IPS-20b (cell line): ENCODE measurements around the gene MYRFL.

Source experiments
- H3K27ac ChIP-seq: one replicate; pipeline ENCODE4 v1.5.1; 2013; ENCODE audit warnings: low read length
- H3K27me3 ChIP-seq: 2 replicates; pipeline ENCODE4 v1.6.1; 2013; ENCODE audit warnings: mild to moderate bottlenecking, low read length, inconsistent platforms; ENCODE audit not compliant: insufficient read depth
- H3K36me3 ChIP-seq: 2 replicates; pipeline ENCODE4 v1.6.1; 2013; ENCODE audit warnings: low read depth, mild to moderate bottlenecking, inconsistent platforms, low read length, moderate library complexity; ENCODE audit not compliant: insufficient read depth
- H3K4me1 ChIP-seq: 2 replicates; pipeline ENCODE4 v1.6.1; 2013; ENCODE audit warnings: mild to moderate bottlenecking, control low read depth, inconsistent platforms, low read length, moderate library complexity; ENCODE audit not compliant: insufficient read depth
- H3K4me3 ChIP-seq: 2 replicates; pipeline ENCODE4 v1.5.1; 2013; ENCODE audit warnings: mild to moderate bottlenecking, low read length, inconsistent platforms
- H3K9ac ChIP-seq: 2 replicates; pipeline ENCODE4 v1.6.1; 2013; ENCODE audit warnings: low read depth, mild to moderate bottlenecking, inconsistent platforms, low read length, moderate library complexity
- H3K9me3 ChIP-seq: 2 replicates; pipeline ENCODE4 v1.6.1; 2013; ENCODE audit warnings: mild to moderate bottlenecking, low read depth, low read length, inconsistent platforms; ENCODE audit not compliant: insufficient read depth

Gene MYRFL

DNA sequence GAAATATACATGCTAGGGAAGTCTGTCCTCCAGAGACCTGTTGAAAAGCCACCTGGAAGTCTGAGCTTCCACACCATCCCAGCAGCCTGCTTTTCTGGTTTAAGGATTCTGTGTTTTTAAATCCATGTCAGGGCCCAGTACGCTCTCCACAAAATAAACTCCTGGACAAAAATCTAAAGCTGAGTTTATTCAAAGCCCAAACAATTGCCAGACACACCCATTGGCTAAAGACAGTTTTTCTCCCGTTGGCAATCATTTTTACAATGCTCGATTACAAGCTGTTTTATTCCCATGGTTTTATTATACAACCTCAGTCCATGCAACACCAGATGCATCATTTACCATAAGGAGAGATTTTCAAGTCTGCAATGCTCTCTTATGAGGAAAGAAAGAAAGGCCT is 94.5 kb downstream of the MYRFL start:
- Histone ChIP-seq H3K9ac (no peak overlapping the region), H3K36me3 (no peaks in the 10 kb centered on the region), H3K9me3 (0 out of 2 replicates have a peak, but pooled peaks cover 3% of the 10 kb centered on the region), H3K27me3 (no peaks in the 10 kb centered on the region), H3K27ac (no peak overlapping the region), H3K4me1 (no peaks in the 10 kb centered on the region), H3K4me3 (no peak overlapping the region)

DNA sequence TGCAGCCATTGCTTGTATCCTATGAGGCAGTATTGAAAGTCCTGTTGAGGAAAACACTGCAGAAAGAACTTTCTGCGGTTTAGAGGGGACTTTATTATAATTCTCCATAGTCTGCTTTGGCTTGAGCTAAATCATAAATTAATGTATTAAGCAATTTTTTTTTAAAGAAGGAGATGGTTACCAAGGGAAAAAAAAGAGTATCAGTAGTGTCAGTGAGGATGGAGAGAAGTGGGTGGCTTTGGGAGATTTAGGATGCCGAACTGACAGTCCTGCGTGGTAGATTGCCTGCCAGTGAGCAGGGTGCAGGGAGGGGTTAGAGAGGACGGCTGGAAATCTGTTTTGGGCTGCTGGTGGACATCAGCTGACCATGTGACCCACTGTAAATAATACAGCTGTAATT is 96.8 kb downstream of the MYRFL start:
- Histone ChIP-seq H3K36me3 (no peaks in the 10 kb centered on the region), H3K9me3 (0 out of 2 replicates have a peak, but pooled peaks cover 3% of the 10 kb centered on the region), H3K27me3 (no peaks in the 10 kb centered on the region), H3K4me3 (no peak overlapping the region), H3K9ac (no peak overlapping the region), H3K4me1 (no peaks in the 10 kb centered on the region), H3K27ac (no peak overlapping the region)

DNA sequence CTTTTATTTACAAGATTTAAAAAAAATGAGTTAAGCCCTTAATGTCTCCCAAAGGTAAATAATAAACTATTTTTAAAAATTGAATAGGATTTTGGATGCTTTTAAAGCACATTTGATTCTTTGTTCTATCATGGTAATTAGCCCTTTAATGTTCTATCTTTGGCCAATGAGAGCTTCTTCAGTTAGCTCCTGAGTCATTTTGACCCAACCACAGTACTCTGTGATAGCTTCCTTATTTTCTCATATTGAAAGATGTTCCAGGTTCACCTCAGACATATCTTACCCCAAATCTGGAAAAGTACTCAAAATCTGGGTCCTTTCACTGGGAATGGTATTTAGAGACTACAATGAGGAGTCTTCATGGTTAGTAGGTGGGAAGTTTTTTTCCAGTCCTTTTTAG is 98.0 kb downstream of the MYRFL start:
- Histone ChIP-seq H3K27me3 (no peaks in the 10 kb centered on the region), H3K9ac (no peak overlapping the region), H3K4me3 (no peak overlapping the region), H3K27ac (no peak overlapping the region), H3K36me3 (no peaks in the 10 kb centered on the region), H3K9me3 (0 out of 2 replicates have a peak, but pooled peaks cover 3% of the 10 kb centered on the region), H3K4me1 (no peaks in the 10 kb centered on the region; the same call in 1 of the 2 replicates)

DNA sequence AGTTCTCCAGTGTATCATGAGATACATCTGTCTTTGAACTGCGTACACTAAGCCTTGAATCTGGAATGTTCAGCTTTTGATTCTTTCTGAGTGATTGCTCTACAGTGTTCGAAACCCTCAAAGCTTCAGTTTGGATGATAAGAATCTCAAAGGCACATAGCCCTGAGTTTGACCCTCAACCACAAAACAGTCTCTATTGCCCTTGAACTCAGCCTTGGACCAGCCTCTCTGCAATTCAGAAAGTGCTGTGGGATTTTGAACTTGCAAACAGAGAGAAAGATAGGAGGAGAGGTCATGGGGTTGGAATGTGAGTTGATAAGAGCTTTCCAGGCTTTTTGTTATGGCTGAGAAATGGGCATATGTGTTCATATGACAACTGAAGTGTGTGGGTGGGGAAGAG is 100.3 kb downstream of the MYRFL start:
- Histone ChIP-seq H3K9me3 (no peaks in the 10 kb centered on the region), H3K36me3 (no peaks in the 10 kb centered on the region), H3K4me3 (no peak overlapping the region), H3K27ac (no peak overlapping the region), H3K27me3 (no peaks in the 10 kb centered on the region), H3K9ac (no peak overlapping the region), H3K4me1 (no peaks in the 10 kb centered on the region; the same call in 1 of the 2 replicates)

DNA sequence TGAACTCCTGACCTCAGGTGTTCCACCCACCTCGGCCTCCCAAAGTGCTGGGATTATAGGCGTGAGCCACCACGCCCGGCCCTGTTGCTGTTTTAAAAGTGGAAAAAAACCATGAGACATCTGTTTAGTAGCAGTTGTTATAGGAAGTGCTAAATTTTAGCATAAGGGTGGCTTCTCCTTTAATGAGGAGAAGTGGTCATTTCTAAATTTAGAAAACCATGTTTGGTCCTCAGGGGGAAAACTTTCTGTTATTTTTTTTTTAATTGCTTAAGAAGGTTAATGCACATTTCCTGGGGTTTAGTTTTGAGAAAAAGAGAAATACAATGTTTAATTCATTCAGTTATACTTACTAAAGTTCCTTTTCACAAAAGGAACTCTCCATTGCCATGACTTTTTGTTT is 102.1 kb downstream of the MYRFL start:
- H3K9me3 ChIP-seq, result no peaks in the 10 kb centered on the region
- no peaks in the 10 kb centered on the region for H3K36me3 ChIP-seq
- H3K27ac ChIP-seq, result no peak overlapping the region
- no peak overlapping the region for H3K4me3 ChIP-seq
- H3K9ac ChIP-seq, result no peak overlapping the region
- H3K27me3 ChIP-seq, result no peaks in the 10 kb centered on the region
- peaks cover 12% of the 10 kb centered on the region; the same call in 1 of the 2 replicates for H3K4me1 ChIP-seq

DNA sequence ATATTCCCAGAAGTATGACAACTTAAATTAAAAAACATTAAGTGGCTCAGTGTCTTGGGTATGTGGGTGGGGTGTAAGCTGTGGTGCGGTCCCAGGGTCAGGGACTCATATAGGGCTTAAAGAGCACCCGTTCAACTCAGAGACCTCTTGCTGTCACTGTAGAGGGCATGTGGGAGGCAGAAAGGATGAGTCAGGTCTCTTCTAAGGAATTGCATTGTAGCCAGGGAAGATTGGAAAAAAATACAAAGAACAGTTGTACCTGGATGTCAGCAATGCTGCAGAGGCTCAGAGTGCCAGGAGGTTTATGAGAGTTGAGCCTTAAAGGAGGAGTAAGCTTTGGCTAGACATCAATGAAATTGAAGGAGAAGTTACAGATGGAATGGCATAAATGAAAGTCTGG is 104.1 kb downstream of the MYRFL start:
- H3K4me1 ChIP-seq, result peaks cover 30% of the 10 kb centered on the region
- H3K9ac ChIP-seq, result no peak overlapping the region
- no peak overlapping the region for H3K27ac ChIP-seq
- no peaks in the 10 kb centered on the region for H3K36me3 ChIP-seq
- H3K4me3 ChIP-seq, result no peak overlapping the region
- no peaks in the 10 kb centered on the region for H3K27me3 ChIP-seq
- no peaks in the 10 kb centered on the region for H3K9me3 ChIP-seq

DNA sequence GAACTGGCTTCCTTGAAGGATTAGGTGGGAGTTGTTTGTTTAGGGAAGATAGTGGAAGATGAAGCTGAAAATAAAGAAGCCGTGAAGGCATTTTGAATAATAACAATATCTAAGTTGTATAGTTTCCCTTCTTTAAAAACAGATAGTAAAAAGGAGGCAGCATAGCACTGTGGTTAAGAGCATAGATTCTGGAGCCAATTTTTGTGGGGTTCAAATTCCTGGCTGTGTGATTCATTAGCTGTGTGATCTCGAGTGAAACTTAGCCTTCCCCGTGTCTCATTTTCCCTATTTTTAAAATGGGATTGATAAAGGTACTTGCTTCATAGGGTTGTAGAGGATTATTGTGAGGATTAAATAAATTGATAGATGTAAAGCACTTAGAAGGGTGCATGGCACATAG is 104.5 kb downstream of the MYRFL start:
- Histone ChIP-seq H3K9ac (no peak overlapping the region), H3K9me3 (no peaks in the 10 kb centered on the region), H3K27me3 (no peaks in the 10 kb centered on the region), H3K36me3 (no peaks in the 10 kb centered on the region), H3K4me3 (no peak overlapping the region), H3K4me1 (peaks cover 33% of the 10 kb centered on the region), H3K27ac (no peak overlapping the region)

DNA sequence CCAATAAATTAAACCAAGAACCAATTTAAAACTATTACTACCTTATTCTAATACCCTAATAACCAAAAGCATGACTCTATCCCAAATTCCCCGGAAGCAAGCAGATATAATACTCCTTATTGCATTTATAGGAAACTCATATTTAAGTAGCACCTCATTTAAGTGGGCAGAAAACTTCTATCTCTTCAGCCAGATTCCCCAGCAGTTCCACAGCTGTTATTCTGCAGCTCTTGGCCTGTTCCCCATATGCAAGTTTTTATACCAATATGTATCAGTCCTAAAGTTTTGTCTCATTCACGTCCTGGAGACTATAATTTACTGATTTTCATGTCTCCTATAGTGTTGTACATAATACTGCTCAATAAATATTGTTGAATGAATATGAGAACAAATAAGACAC is 106.5 kb downstream of the MYRFL start:
- Histone ChIP-seq H3K27me3 (no peaks in the 10 kb centered on the region), H3K9me3 (no peaks in the 10 kb centered on the region), H3K27ac (no peak overlapping the region), H3K9ac (no peak overlapping the region), H3K4me1 (peaks cover 44% of the 10 kb centered on the region), H3K4me3 (no peak overlapping the region), H3K36me3 (no peaks in the 10 kb centered on the region)

DNA sequence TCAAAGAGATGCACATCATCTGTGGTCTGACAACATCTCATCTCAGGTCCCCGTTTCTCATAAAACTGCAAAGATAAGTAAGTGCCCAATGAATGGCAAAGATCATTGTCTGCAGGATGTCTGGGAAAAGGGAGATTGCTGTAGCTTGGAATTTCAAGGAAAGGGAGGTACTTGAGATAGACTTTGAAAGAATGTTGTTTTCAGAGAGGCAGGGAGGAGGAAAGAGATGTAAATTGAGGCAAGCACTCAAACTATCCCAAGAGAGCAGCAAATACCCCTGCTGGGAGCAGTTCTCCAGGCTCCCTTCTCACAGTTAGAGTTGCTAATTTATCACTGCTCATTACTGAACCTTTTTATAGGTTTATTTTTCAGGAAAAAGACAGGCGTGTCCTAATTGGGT is 107.1 kb downstream of the MYRFL start:
- peak overlapping the region; percentile 52; the same call in 1 of the 2 replicates for H3K9ac ChIP-seq
- no peaks in the 10 kb centered on the region for H3K27me3 ChIP-seq
- peak overlapping the region; percentile 66 for H3K27ac ChIP-seq
- no peaks in the 10 kb centered on the region for H3K9me3 ChIP-seq
- H3K4me1 ChIP-seq, result peaks cover 47% of the 10 kb centered on the region
- H3K4me3 ChIP-seq, result peak overlapping the region; percentile 9; the same call in 1 of the 2 replicates
- H3K36me3 ChIP-seq, result no peaks in the 10 kb centered on the region

DNA sequence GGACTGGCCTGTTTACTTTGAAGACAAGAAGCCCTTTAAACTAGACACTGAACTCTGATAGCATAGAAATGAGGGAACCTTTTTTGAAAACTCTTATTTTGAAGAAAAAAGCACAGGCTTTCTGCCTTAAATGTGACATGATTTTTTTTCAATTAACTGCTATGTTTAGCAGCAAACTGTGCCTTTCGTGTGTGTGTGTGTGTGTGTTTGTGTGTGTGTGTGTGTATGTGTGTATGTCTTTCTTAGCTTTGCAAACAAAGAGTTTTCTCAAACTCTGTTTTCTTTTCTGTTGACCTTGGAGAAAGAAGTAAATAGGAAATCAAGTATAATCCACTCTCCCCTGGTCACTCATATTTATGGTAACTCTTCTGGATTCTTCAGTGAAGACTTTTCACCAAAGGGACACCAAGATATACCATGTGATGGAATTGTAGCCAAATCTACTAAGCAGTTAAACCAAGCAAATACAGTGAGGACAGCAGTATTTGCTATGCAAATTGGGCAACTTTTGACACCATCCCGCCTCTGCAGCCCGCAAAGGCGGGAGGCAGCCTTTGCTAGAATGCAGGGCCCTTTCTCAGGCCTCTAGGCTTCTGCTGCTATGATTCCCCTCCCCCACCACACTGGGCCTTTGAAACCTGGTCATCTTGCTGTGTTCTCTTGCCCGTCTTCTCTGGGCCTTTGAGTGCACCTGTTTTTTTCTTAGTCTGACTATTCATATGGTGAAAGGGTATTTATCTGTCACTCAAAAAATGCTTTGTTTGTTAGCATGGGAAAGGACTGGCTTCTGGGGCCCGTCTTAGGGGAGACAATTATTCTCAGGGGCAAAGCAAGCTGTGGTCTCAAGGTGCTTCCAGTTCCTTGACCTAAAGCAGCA is 107.9 kb downstream of the MYRFL start:
- H3K4me1 ChIP-seq, result peaks cover 47% of the 10 kb centered on the region
- peak overlapping the region; percentile 52 for H3K9ac ChIP-seq
- H3K27me3 ChIP-seq, result no peaks in the 10 kb centered on the region
- peaks cover 1% of the 10 kb centered on the region; the same call in 1 of the 2 replicates for H3K9me3 ChIP-seq
- peak overlapping the region; percentile 66 for H3K27ac ChIP-seq
- peak overlapping the region; percentile 31; the same call in 1 of the 2 replicates for H3K4me3 ChIP-seq
- H3K36me3 ChIP-seq, result no peaks in the 10 kb centered on the region

DNA sequence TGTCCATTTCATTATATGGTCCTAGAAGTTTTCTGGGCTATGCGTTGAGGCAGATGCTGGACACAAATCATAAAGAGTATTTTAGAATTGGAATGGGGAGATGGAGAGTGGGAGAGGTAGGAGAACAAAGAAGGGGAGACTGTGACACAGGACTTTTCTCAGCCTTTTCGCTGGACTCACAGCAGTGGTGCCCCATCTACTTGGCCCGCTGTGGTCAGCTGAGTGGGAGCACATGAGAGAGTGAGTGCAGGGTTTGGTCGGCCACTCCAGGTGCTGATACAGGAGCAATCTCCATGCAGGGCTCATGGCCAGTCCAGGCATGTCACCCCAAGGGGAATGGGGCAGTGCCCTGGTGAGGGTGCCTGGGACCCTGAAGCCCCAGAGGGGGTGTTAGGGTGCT is 109.0 kb downstream of the MYRFL start:
- Histone ChIP-seq H3K27ac (peak overlapping the region; percentile 29), H3K4me3 (peak overlapping the region; percentile 31; the same call in 1 of the 2 replicates), H3K9ac (peak overlapping the region; percentile 43; the same call in 1 of the 2 replicates), H3K36me3 (peaks cover 3% of the 10 kb centered on the region; the same call in 1 of the 2 replicates), H3K9me3 (peaks cover 6% of the 10 kb centered on the region; the same call in 1 of the 2 replicates), H3K4me1 (peaks cover 47% of the 10 kb centered on the region), H3K27me3 (no peaks in the 10 kb centered on the region)

DNA sequence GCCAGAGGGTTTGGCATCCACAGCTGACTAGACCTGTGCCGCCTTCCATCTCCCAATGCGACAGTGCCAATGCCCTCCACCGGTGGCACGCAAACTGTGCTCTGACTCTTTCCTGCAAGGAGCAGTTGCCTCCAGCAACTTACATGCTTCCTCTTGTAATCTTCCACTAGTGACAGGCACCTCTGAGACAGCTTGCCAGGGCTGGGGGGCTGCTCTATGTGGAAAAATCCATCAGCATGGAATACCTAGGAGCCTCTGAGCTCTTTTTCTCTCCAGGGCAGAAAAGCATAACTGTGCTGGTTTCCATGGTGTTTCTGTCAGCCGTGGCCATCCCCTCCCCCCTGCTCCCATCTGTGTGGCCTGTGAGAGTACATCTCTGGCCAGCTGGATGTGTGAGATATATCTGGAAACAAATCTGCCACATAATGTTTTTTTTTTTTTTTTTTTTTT is 110.6 kb downstream of the MYRFL start:
- H3K27ac ChIP-seq, result peak overlapping the region; percentile 10
- peaks cover 47% of the 10 kb centered on the region for H3K4me1 ChIP-seq
- H3K4me3 ChIP-seq, result peak overlapping the region; percentile 31; the same call in 1 of the 2 replicates
- peaks cover 3% of the 10 kb centered on the region; the same call in 1 of the 2 replicates for H3K36me3 ChIP-seq
- peak overlapping the region; percentile 35; the same call in 1 of the 2 replicates for H3K9ac ChIP-seq
- peaks cover 6% of the 10 kb centered on the region; the same call in 1 of the 2 replicates for H3K9me3 ChIP-seq
- no peaks in the 10 kb centered on the region for H3K27me3 ChIP-seq
